Middle frontal gyrus (tissue), 1 donor: ENCODE results near the gene ZFPM1.
"Not testable (repeated sequence)": the region's sequence is repeated elsewhere in the genome, so short reads cannot be mapped to it uniquely, and the experiment has no call there.

Experiments used
- DNase-seq: peaks from one replicate; pipeline ENCODE4 v3.0.0-alpha.2; 2015; ENCODE audit warnings: low spot score; ENCODE audit errors: extremely low spot score

Gene ZFPM1

GRCh38 chr16:88511906-88512305, 58.8 kb downstream of the ZFPM1 start:
- DNase-seq = no peak

- DNase-seq = no peak
Measured at GRCh38 chr16:88512728-88513696, 59.9 kb downstream of the ZFPM1 start.

- no peak for DNase-seq
Measured at GRCh38 chr16:88514070-88514469, 61.0 kb downstream of the ZFPM1 start.

- DNase-seq = no peak
Measured at GRCh38 chr16:88514526-88515232, 61.6 kb downstream of the ZFPM1 start.

- DNase-seq = no peak
Measured at GRCh38 chr16:88515371-88515770, 62.3 kb downstream of the ZFPM1 start.

- no peak for DNase-seq
Measured at GRCh38 chr16:88515925-88516594, 63.0 kb downstream of the ZFPM1 start.

- DNase-seq = no peak
Measured at GRCh38 chr16:88516601-88517061, 63.6 kb downstream of the ZFPM1 start.

GRCh38 chr16:88517208-88517774, 64.2 kb downstream of the ZFPM1 start:
- not testable (repeated sequence) for DNase-seq

GRCh38 chr16:88518411-88519111, 65.5 kb downstream of the ZFPM1 start:
- DNase-seq = not testable (repeated sequence)

- no peak for DNase-seq
Measured at GRCh38 chr16:88519240-88519639, 66.2 kb downstream of the ZFPM1 start.

- DNase-seq = no peak
Measured at GRCh38 chr16:88519938-88520653, 67.0 kb downstream of the ZFPM1 start.

GRCh38 chr16:88521674-88522073, 68.6 kb downstream of the ZFPM1 start:
- no peak for DNase-seq

GRCh38 chr16:88522276-88522949, 69.3 kb downstream of the ZFPM1 start:
- DNase-seq = no peak

GRCh38 chr16:88523309-88524161, 70.5 kb downstream of the ZFPM1 start:
- no peak for DNase-seq

GRCh38 chr16:88524274-88524972, 71.3 kb downstream of the ZFPM1 start:
- no peak for DNase-seq

GRCh38 chr16:88524973-88525662, 72.0 kb downstream of the ZFPM1 start:
- DNase-seq = no peak

GRCh38 chr16:88525663-88525990, 72.5 kb downstream of the ZFPM1 start:
- no peak for DNase-seq
